ENCODE measurements around the gene PPP4R1. TPM values are rescaled to one million over a fixed set of nuclear protein-coding genes. Genes with fewer than 3 reads are reported as not detected.

The PPP4R1 gene
- total RNA-seq, 4 donors from 2014 or later, result 129 to 233 (median 186) TPM

- TF ChIP-seq POLR2A (IDR thresholded peaks at IDR 0.05) (no peak), CTCF (IDR thresholded peaks at IDR 0.05) (no peak)
- Histone ChIP-seq H3K27ac (no peak overlapping the region), H3K4me3 (no peak overlapping the region), H3K36me3 (peaks cover 10 to 74% (median 26%) of the 10 kb centered on the region in 3 donors), H3K4me1 (peaks cover 0 to 14% (median 3%) of the 10 kb centered on the region in 3 donors), H3K27me3 (no peaks in the 10 kb centered on the region), H3K9me3 (no peaks in the 10 kb centered on the region)
- no peak for DNase-seq
- intact Hi-C loops (cut with DNase I), result no loop called here
- WGBS, 2 donors, result 77 to 79% methylated on average over 3 to 5 of the region's 6 CpGs
These were observed 76.7 kb downstream of the PPP4R1 start for GRCh38 chr18:9537677-9538076.

- WGBS, 2 donors, result 74 to 75% methylated on average over 10 to 12 of the region's 24 CpGs
- no peak for TF ChIP-seq POLR2A (IDR thresholded peaks at IDR 0.05)
- peak in 1 of 6 experiments; percentile 10 for TF ChIP-seq CTCF (IDR thresholded peaks at IDR 0.05)
- Histone ChIP-seq H3K4me1 (peaks cover 0 to 14% (median 3%) of the 10 kb centered on the region in 3 donors), H3K4me3 (no peak overlapping the region), H3K27ac (peak overlapping the region in 1 of 4 donors; percentile 57), H3K27me3 (no peaks in the 10 kb centered on the region), H3K36me3 (peaks cover 13 to 85% (median 35%) of the 10 kb centered on the region in 3 donors), H3K9me3 (no peaks in the 10 kb centered on the region)
- intact Hi-C loops (cut with DNase I), result no loop called here
- no peak for DNase-seq
These were observed 77.8 kb downstream of the PPP4R1 start for GRCh38 chr18:9536354-9537152.

- H3K4me3 ChIP-seq, result no peak overlapping the region
- DNase-seq, result no peak
- 83 to 87% methylated on average over 10 to 11 of the region's 27 CpGs for WGBS, 2 donors
- H3K36me3 ChIP-seq, result peaks cover 17 to 93% (median 41%) of the 10 kb centered on the region in 3 donors
- intact Hi-C loops (cut with DNase I), result no loop called here
- no peak for TF ChIP-seq CTCF (IDR thresholded peaks at IDR 0.05)
- no peak for TF ChIP-seq POLR2A (IDR thresholded peaks at IDR 0.05)
- peak overlapping the region in 1 of 4 donors; percentile 57 for H3K27ac ChIP-seq
- no peaks in the 10 kb centered on the region for H3K27me3 ChIP-seq
- H3K9me3 ChIP-seq, result no peaks in the 10 kb centered on the region
- peaks cover 0 to 14% (median 3%) of the 10 kb centered on the region in 3 donors for H3K4me1 ChIP-seq
These were observed 78.8 kb downstream of the PPP4R1 start for GRCh38 chr18:9535430-9535991.

- DNase-seq, result no peak
- peaks cover 17 to 93% (median 41%) of the 10 kb centered on the region in 3 donors for H3K36me3 ChIP-seq
- peak overlapping the region in 1 of 4 donors; percentile 3 for H3K27ac ChIP-seq
- peaks cover 0 to 14% (median 3%) of the 10 kb centered on the region in 3 donors for H3K4me1 ChIP-seq
- TF ChIP-seq POLR2A (IDR thresholded peaks at IDR 0.05) (no peak), CTCF (IDR thresholded peaks at IDR 0.05) (no peak)
- H3K27me3 ChIP-seq, result no peaks in the 10 kb centered on the region
- no peak overlapping the region for H3K4me3 ChIP-seq
- H3K9me3 ChIP-seq, result no peaks in the 10 kb centered on the region
- intact Hi-C loops (cut with DNase I), result no loop called here
- 75 to 91% methylated on average over 5 to 11 of the region's 11 CpGs for WGBS, 2 donors
These were observed 79.5 kb downstream of the PPP4R1 start for GRCh38 chr18:9534844-9535243.

GRCh38 chr18:9531791-9532410, 82.5 kb downstream of the PPP4R1 start:
- DNase-seq, result no peak
- WGBS, 2 donors, result 84 to 88% methylated on average over 7 of the region's 7 CpGs
- Histone ChIP-seq H3K4me3 (no peak overlapping the region), H3K27ac (no peak overlapping the region), H3K36me3 (peaks cover 22 to 99% (median 38%) of the 10 kb centered on the region in 3 donors), H3K9me3 (no peaks in the 10 kb centered on the region), H3K27me3 (no peaks in the 10 kb centered on the region), H3K4me1 (no peaks in the 10 kb centered on the region)
- TF ChIP-seq POLR2A (IDR thresholded peaks at IDR 0.05) (no peak), CTCF (IDR thresholded peaks at IDR 0.05) (no peak)
- intact Hi-C loops (cut with DNase I), result no loop called here

Measured in esophagus squamous epithelium (tissue), 5 donors.